Measurements from ENCODE around the gene VAMP5. TPM values are rescaled to one million over a fixed set of nuclear protein-coding genes. Genes with fewer than 3 reads are reported as not detected.

The VAMP5 gene
- total and polyA plus RNA-seq, 2 of the 8 experiments (the other 6 are each of a cell fraction or from before 2014, with no cell fraction given): 4.7 to 14.2 TPM

DNA sequence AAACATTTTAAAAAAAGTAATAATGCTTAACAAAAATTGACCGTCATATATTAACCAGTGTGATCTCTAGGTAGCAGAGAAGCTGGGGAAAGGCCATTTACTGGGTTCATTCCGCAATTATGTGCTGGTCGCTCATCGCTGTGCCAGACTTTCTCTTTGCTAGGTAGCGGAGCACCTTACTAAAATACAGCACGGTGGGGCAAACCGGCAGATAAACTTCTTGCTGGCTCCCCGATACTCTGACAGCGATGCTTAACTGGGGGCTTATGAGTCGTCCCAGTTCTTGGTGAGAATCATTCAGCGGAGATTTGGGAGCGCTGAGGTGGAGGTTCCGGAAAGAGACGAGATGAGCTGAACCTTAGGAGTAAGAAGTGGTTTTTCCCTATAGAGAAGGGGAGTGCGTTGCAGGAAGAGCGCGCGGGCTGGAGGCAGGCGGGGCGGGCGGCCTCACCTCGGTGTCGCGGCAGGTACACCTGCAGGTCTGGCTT is 27.0 kb downstream of the VAMP5 start:
- POLR2A ChIA-PET (ENCODE audit: partially characterized antibody): interaction anchor here (0.7 to 7.9 kb wide), 24 partner anchors 8 to 495 kb away, joined by 3 to 95 read pairs (median 5); partner anchors contain the start of genes GGCX, MAT2A, POLR1A and PTCD3
- no peak overlapping the region for H3K56ac ChIP-seq (replicated peaks; ENCODE audit: insufficient read length, low read depth, low read length)
- WGBS, 2 experiments (ENCODE audit: extremely low coverage in 1 of 2, insufficient coverage in 1 of 2, insufficient read length in 1 of 2, insufficient replicate concordance in 2 of 2, low coverage in 1 of 2, low lambda C conversion rate in 2 of 2, missing lambda C conversion rate in 1 of 2): 11% methylated on average over 16 of the region's 24 CpGs; no CpG with 5 or more reads in 1 of the 2 experiments
- H3K27ac ChIP-seq (ENCODE audit: low read depth, low read length): peak overlapping the region; percentile 31; the same call in 1 of the 2 replicates
- H4K5ac ChIP-seq (ENCODE audit: insufficient read length, low read depth, low read length): peak overlapping the region; percentile 9
- peak overlapping the region; percentile 20; the same call in 1 of the 2 replicates for H4K8ac ChIP-seq (ENCODE audit: extremely low read depth, insufficient read depth, low read length)
- H3K9ac ChIP-seq (replicated peaks in 1 of 4; ENCODE audit: extremely low read depth in 1 of 4, low read depth in 3 of 4, low read length in 3 of 4): peak overlapping the region in 3 of 4 experiments; percentile 30 to 83 (median 65); a peak in 6 of 7 replicates
- H3K18ac ChIP-seq (ENCODE audit: extremely low read depth, low read length): no peak overlapping the region
- H4K91ac ChIP-seq (replicated peaks; ENCODE audit: insufficient read length, low read length): peak overlapping the region; percentile 56
- no peak overlapping the region for H2BK12ac ChIP-seq (ENCODE audit: low read depth, low read length)
- DNase-seq (ENCODE audit: low read depth in 1 of 2, low spot score in 2 of 2) (no peak), FAIRE-seq (no peak)
- no peak overlapping the region for H2BK20ac ChIP-seq (ENCODE audit: low read length)
- H3K4me3 ChIP-seq (ENCODE audit: extremely low read depth in 1 of 4, insufficient read depth in 2 of 4, low read depth in 3 of 4, low read length in 4 of 4): peak overlapping the region; percentile 78 to 87 (median 84)
- no peak overlapping the region for H2AFZ ChIP-seq (ENCODE audit: low read length)
- H3K4ac ChIP-seq (replicated peaks; ENCODE audit: insufficient read length, low read depth, low read length): no peak overlapping the region
- no peaks in the 10 kb centered on the region; a peak in 3 of 7 replicates for H3K4me1 ChIP-seq (replicated peaks in 1 of 4; ENCODE audit: control insufficient read depth in 3 of 4, insufficient read depth in 4 of 4, low read length in 3 of 4)
- no peak overlapping the region for H2AK5ac ChIP-seq (ENCODE audit: low read depth, low read length)
- no peak overlapping the region for H2BK120ac ChIP-seq (replicated peaks; ENCODE audit: low read depth, low read length)
- CTCF ChIA-PET (ENCODE audit: partially characterized antibody): interaction anchor here (0.7 to 0.8 kb wide), 3 partner anchors 9 to 190 kb away, joined by 3 to 5 read pairs (median 3); no protein-coding TSS in a partner anchor
- peaks cover 4% of the 10 kb centered on the region; the same call in 1 of the 2 replicates for H3K23me2 ChIP-seq (ENCODE audit: low read depth, low read length)
- peak overlapping the region; percentile 68 to 82 for H3K4me2 ChIP-seq (ENCODE audit: insufficient read depth in 1 of 2, low read depth in 2 of 2, low read length in 2 of 2)
- H3K79me1 ChIP-seq (ENCODE audit: low read depth, low read length): no peaks in the 10 kb centered on the region; the same call in 1 of the 2 replicates
- H3K36me3 ChIP-seq (ENCODE audit: control insufficient read depth in 2 of 4, insufficient read depth in 4 of 4, low read length in 3 of 4): peaks cover 6 to 17% (median 14%) of the 10 kb centered on the region in 4 experiments; a peak in 6 of 8 replicates
- H3K9me3 ChIP-seq (ENCODE audit: insufficient read depth in 2 of 2, low read depth in 1 of 2, low read length in 1 of 2): no peaks in the 10 kb centered on the region
- no peak overlapping the region for H3K14ac ChIP-seq (ENCODE audit: insufficient read length)
- H3K79me2 ChIP-seq (ENCODE audit: control insufficient read depth in 1 of 2, insufficient read depth in 2 of 2, low read length in 2 of 2): peaks cover 0 to 13% of the 10 kb centered on the region in 2 experiments; a peak in 2 of 4 replicates
- H3K23ac ChIP-seq (ENCODE audit: insufficient read length): no peak overlapping the region
- H2BK5ac ChIP-seq (ENCODE audit: low read depth, low read length): 0 out of 2 replicates have a peak overlapping the region, but pooled peaks have one; percentile 35
- no peaks in the 10 kb centered on the region for H3K27me3 ChIP-seq (replicated peaks in 1 of 4; ENCODE audit: control insufficient read depth in 3 of 4, extremely low read depth in 1 of 4, insufficient read depth in 3 of 4, low read length in 3 of 4)
- no peak overlapping the region for H2BK15ac ChIP-seq (ENCODE audit: low read length)
- H4K20me1 ChIP-seq (replicated peaks in 1 of 2; ENCODE audit: control insufficient read depth in 1 of 2, insufficient read depth in 2 of 2, low read length in 2 of 2): peaks cover 0 to 11% of the 10 kb centered on the region in 2 experiments
- TF ChIP-seq JUN (IDR thresholded peaks at IDR 0.05; ENCODE audit: low read depth, low read length) (no peak), EP300 (IDR thresholded peaks at IDR 0.05; ENCODE audit: borderline replicate concordance in 1 of 2, low read depth in 2 of 2, low read length in 2 of 2) (no peak), CEBPB (IDR thresholded peaks at IDR 0.05; ENCODE audit: low read depth, low read length) (no peak)

All from H1 (cell line).